PC-9 (cell line): ENCODE measurements around the gene LARP4B. TPM values are rescaled to one million over a fixed set of nuclear protein-coding genes. Genes with fewer than 3 reads are reported as not detected.

ENCODE experiments used
- BruUV-seq: library from RNA; stranded (reverse); fragments of 400-500 nt; replicated peaks from 2 replicates; lab custom pipeline; 2021; lab: Mats Ljungman, UMichigan
- CTCF ChIA-PET: fragments of 300-600 bp; sonication (Branson Sonifier 250); formaldehyde crosslinking; loops from one replicate; lab custom pipeline; 2022; ENCODE audit warnings: antibody characterized with exemption; lab: Charles Lee
- POLR2A ChIA-PET: fragments of 300-600 bp; sonication (Branson Sonifier 250); formaldehyde crosslinking; loops from one replicate; lab custom pipeline; 2022; ENCODE audit warnings: antibody characterized with exemption; ENCODE audit not compliant: unreplicated experiment; lab: Charles Lee
- DNase-seq, 2 experiments: peaks; one replicate each; pipeline versions ENCODE4 v3.0.0 to v3.0.0-alpha.2; 2015 to 2022; ENCODE audit warnings: mixed read lengths in 1 of 2
- H2AFZ ChIP-seq: fragments of 200-600 bp; sonication (generic); 2 replicates; pipeline ENCODE4 v1.8.1; 2017; ENCODE audit warnings: antibody characterized with exemption
- H3F3A ChIP-seq: fragments of 200-600 bp; sonication (generic); 2 replicates; pipeline ENCODE4 v1.8.1; 2017; ENCODE audit warnings: antibody characterized with exemption, mild to moderate bottlenecking, low read depth; ENCODE audit not compliant: insufficient read depth
- H3K27ac ChIP-seq: fragments of 200-600 bp; sonication (generic); 2 replicates; pipeline ENCODE4 v1.6.1; 2016; ENCODE audit warnings: mixed run types
- H3K27me3 ChIP-seq: fragments of 200-600 bp; sonication (generic); 2 replicates; pipeline ENCODE4 v1.6.1; 2016; ENCODE audit warnings: low read depth, mixed run types; ENCODE audit not compliant: insufficient read depth
- H3K36me3 ChIP-seq: fragments of 200-600 bp; sonication (generic); 2 replicates; pipeline ENCODE4 v1.6.1; 2016; ENCODE audit warnings: low read depth, mixed run types
- H3K4me1 ChIP-seq: fragments of 200-600 bp; sonication (generic); replicated peaks from 2 replicates; pipeline ENCODE4 v1.6.1; 2016; ENCODE audit warnings: mixed run types; ENCODE audit not compliant: insufficient read depth
- H3K4me2 ChIP-seq: fragments of 200-600 bp; sonication (generic); 2 replicates; pipeline ENCODE4 v1.6.1; 2017; ENCODE audit warnings: mixed run types
- H3K4me3 ChIP-seq: fragments of 200-600 bp; sonication (generic); 2 replicates; pipeline ENCODE4 v1.6.1; 2016; ENCODE audit warnings: mixed run types
- H3K79me2 ChIP-seq: fragments of 200-600 bp; sonication (generic); 2 replicates; pipeline ENCODE4 v1.6.1; 2017; ENCODE audit warnings: low read depth, mixed run types
- H3K9me2 ChIP-seq: fragments of 200-600 bp; sonication (generic); 2 replicates; pipeline ENCODE4 v1.8.1; 2017; ENCODE audit warnings: mild to moderate bottlenecking; ENCODE audit not compliant: insufficient read depth
- H3K9me3 ChIP-seq: fragments of 200-600 bp; sonication (generic); 2 replicates; pipeline ENCODE4 v1.8.1; 2016; ENCODE audit warnings: low read depth; ENCODE audit not compliant: insufficient read depth
- H4K20me1 ChIP-seq: fragments of 200-600 bp; sonication (generic); 2 replicates; pipeline ENCODE4 v1.8.1; 2017; ENCODE audit not compliant: insufficient read depth
- CTCF ChIP-seq: fragments of 200-600 bp; sonication (generic); conservative IDR thresholded peaks from 2 replicates; pipeline ENCODE4 v1.6.1; 2017; ENCODE audit warnings: mixed run types, antibody characterized with exemption, mild to moderate bottlenecking, moderate library complexity
- EZH2 ChIP-seq: fragments of 200-600 bp; sonication (generic); IDR thresholded peaks from 2 replicates; pipeline ENCODE4 v1.8.0; 2017; ENCODE audit warnings: antibody characterized with exemption, low read depth
- intact Hi-C: fragments of 100-400 bp; cut with micrococcal nuclease; formaldehyde crosslinking; loops from one replicate; pipeline ENCODE4 v1.10.0; 2022; ENCODE audit not compliant: unreplicated experiment
- total RNA-seq: library from RNA; stranded (reverse); gene quantifications from 2 replicates; pipeline ENCODE4 v1.2.3, GENCODE V29; 2021

LARP4B gene
- total RNA-seq, 1 experiment from 2014 or later, result 93.4 TPM

GRCh38 chr10:968546-969199, 37.2 kb upstream of the LARP4B start:
- Histone ChIP-seq H3K27ac (no peak overlapping the region), H3K79me2 (no peaks in the 10 kb centered on the region), H3K9me2 (no peaks in the 10 kb centered on the region), H3K27me3 (peaks cover 4% of the 10 kb centered on the region; the same call in 1 of the 2 replicates), H3F3A (no peaks in the 10 kb centered on the region), H2AFZ (no peak overlapping the region), H4K20me1 (no peaks in the 10 kb centered on the region), H3K4me3 (no peak overlapping the region), H3K9me3 (no peaks in the 10 kb centered on the region), H3K36me3 (no peaks in the 10 kb centered on the region), H3K4me1 (peaks cover 11% of the 10 kb centered on the region; the same call in 1 of the 2 replicates), H3K4me2 (no peak overlapping the region)
- CTCF ChIA-PET, result no interaction called here
- BruUV-seq, result no TSS peak
- DNase-seq, result no peak
- TF ChIP-seq EZH2, result no peak
- no peak for TF ChIP-seq CTCF
- intact Hi-C loops, result no loop called here
- POLR2A ChIA-PET, result no interaction called here

- Histone ChIP-seq H3K4me2 (no peak overlapping the region), H3K36me3 (no peaks in the 10 kb centered on the region), H2AFZ (no peak overlapping the region), H3K9me3 (no peaks in the 10 kb centered on the region), H3K79me2 (no peaks in the 10 kb centered on the region), H3F3A (no peaks in the 10 kb centered on the region), H4K20me1 (no peaks in the 10 kb centered on the region), H3K4me1 (peaks cover 11% of the 10 kb centered on the region; the same call in 1 of the 2 replicates), H3K4me3 (no peak overlapping the region), H3K27me3 (peaks cover 4% of the 10 kb centered on the region; the same call in 1 of the 2 replicates), H3K27ac (no peak overlapping the region), H3K9me2 (no peaks in the 10 kb centered on the region)
- intact Hi-C loops, result no loop called here
- POLR2A ChIA-PET, result interaction anchor here (0.7 kb wide), 1 partner anchor 18 kb away, joined by 3 read pairs; no protein-coding TSS in a partner anchor
- no TSS peak for BruUV-seq
- no peak for DNase-seq
- CTCF ChIA-PET, result no interaction called here
- TF ChIP-seq CTCF (no peak), EZH2 (no peak)
These were observed 35.1 kb upstream of the LARP4B start for GRCh38 chr10:966466-967235.

- no peaks in the 10 kb centered on the region for H3K79me2 ChIP-seq
- H4K20me1 ChIP-seq, result no peaks in the 10 kb centered on the region
- no peak for DNase-seq
- H3K36me3 ChIP-seq, result no peaks in the 10 kb centered on the region
- intact Hi-C loops, result no loop called here
- ChIA-PET CTCF (no interaction called here), POLR2A (no interaction called here)
- no peak overlapping the region for H3K4me3 ChIP-seq
- TF ChIP-seq CTCF (no peak), EZH2 (no peak)
- H3K9me3 ChIP-seq, result no peaks in the 10 kb centered on the region
- BruUV-seq, result no TSS peak
- H3K4me1 ChIP-seq, result no peaks in the 10 kb centered on the region
- no peak overlapping the region for H3K4me2 ChIP-seq
- no peaks in the 10 kb centered on the region for H3K9me2 ChIP-seq
- H2AFZ ChIP-seq, result no peak overlapping the region
- H3K27ac ChIP-seq, result no peak overlapping the region
- H3K27me3 ChIP-seq, result peaks cover 13% of the 10 kb centered on the region; the same call in 1 of the 2 replicates
- no peaks in the 10 kb centered on the region for H3F3A ChIP-seq
These were observed 33.5 kb upstream of the LARP4B start for GRCh38 chr10:964988-965417.
